ENCODE results near the gene POLRMT. TPM values are rescaled to one million over a fixed set of nuclear protein-coding genes. Genes with fewer than 3 reads are reported as not detected.

POLRMT gene
- total and polyA plus RNA-seq, 2 experiments from 2014 or later, result 98.0 to 148 TPM

GRCh38 chr19:640606-641189 is 7.4 kb upstream of the POLRMT start (continued):
- TF ChIP-seq ZNF462 (CRISPR knock-in tag; IDR thresholded peaks at IDR 0.05), result no peak
- no peak for TF ChIP-seq REST (IDR thresholded peaks at IDR 0.05; ENCODE audit: unreplicated experiment)

GRCh38 chr19:640161-640558 is 6.8 kb upstream of the POLRMT start:
- Mint-ChIP-seq H3K9me3 (no peaks in the 10 kb centered on the region; the same call in 2 of the 3 replicates), H3K4me3 (peak overlapping the region; percentile 50; the same call in 2 of the 3 replicates), H3K27me3 (ENCODE audit: insufficient read depth, low read depth, poor library complexity) (peaks cover 32% of the 10 kb centered on the region), H3K4me1 (peaks cover 4% of the 10 kb centered on the region; the same call in 2 of the 3 replicates), H3K36me3 (ENCODE audit: low read depth) (peaks cover 7% of the 10 kb centered on the region; the same call in 2 of the 3 replicates), H3K27ac (no peak overlapping the region)
- Histone ChIP-seq H4K20me1 (replicated peaks; ENCODE audit: insufficient read depth) (no peaks in the 10 kb centered on the region; the same call in 1 of the 2 replicates), H3K27me3 (ENCODE audit: insufficient read depth) (peaks cover 9% of the 10 kb centered on the region; the same call in 1 of the 2 replicates), H3K79me2 (replicated peaks; ENCODE audit: insufficient read depth) (no peaks in the 10 kb centered on the region), H3K9me2 (ENCODE audit: insufficient read depth) (no peaks in the 10 kb centered on the region), H3K27ac (ENCODE audit: low read depth) (no peak overlapping the region), H3K36me3 (ENCODE audit: insufficient read depth) (no peaks in the 10 kb centered on the region), H3K4me2 (peak overlapping the region; percentile 69), H3F3A (replicated peaks; ENCODE audit: low read depth) (no peaks in the 10 kb centered on the region), H3K4me1 (ENCODE audit: insufficient read depth) (no peaks in the 10 kb centered on the region), H3K4me3 (peak overlapping the region; percentile 52), H2AFZ (peak overlapping the region; percentile 74; the same call in 1 of the 2 replicates)
- DNase-seq (ENCODE audit: low spot score) (no peak), ATAC-seq (peak; percentile 2; the same call in 1 of the 3 replicates)
- TF ChIP-seq STAT1 (IDR thresholded peaks at IDR 0.05; ENCODE audit: unreplicated experiment) (no peak), ZNF331 (CRISPR knock-in tag; IDR thresholded peaks at IDR 0.05; ENCODE audit: low read depth) (no peak), CTCF (conservative IDR thresholded peaks at IDR 0.05; ENCODE audit: low read depth in 2 of 2) (no peak), POLR2AphosphoS5 (IDR thresholded peaks at IDR 0.05; ENCODE audit: low read depth) (no peak), NANOG (IDR thresholded peaks at IDR 0.05; ENCODE audit: borderline replicate concordance) (no peak), JUNB (IDR thresholded peaks at IDR 0.05; ENCODE audit: unreplicated experiment) (no peak), ZNF114 (CRISPR knock-in tag; IDR thresholded peaks at IDR 0.05) (no peak), ETS1 (IDR thresholded peaks at IDR 0.05) (no peak), EZH2 (IDR thresholded peaks at IDR 0.05; ENCODE audit: low read depth, unreplicated experiment) (no peak)
